Measurements from ENCODE around the gene PRR14.

DNA sequence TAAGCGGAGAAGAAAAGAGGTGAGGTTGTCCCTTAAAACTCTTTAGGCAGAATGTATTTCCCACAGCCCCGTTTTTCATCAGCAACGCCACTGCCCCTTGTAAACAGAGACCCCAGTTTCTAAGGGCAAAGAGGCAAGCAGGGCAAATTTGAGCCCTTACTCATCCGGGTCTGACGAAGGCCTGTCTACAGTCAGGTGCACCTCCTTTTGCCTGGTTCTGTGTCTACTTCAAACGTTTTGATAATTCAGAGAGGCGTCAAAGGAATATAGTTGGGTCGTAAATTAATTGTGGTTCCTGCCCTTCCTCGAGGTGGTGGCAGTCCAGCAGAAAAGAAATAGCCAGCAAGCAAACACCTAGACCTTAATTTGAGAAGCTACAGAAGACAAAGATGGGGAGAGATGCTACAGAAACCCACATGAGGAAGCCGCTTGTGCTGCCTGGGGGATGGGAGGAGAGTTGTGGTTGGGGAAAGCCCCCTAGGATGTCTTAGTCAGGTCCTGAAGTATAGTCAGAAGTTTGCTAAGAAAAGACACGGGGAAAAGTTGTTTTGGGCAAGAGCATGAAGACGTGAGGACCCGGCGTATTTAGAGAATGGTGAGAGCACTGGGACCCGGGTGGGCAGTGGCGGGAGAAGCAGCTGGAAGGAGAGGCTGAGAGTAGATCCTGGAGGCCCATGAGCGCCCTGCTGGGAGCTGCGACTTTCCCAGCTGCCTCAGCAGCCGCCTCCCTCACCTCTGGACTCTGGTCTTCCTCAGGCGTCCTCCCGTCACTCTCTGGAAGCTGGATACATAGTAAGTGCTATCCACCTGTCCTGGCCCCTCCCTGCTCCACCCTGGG, 9.9 kb downstream of the PRR14 start:
- TF ChIP-seq, protein P1, sequence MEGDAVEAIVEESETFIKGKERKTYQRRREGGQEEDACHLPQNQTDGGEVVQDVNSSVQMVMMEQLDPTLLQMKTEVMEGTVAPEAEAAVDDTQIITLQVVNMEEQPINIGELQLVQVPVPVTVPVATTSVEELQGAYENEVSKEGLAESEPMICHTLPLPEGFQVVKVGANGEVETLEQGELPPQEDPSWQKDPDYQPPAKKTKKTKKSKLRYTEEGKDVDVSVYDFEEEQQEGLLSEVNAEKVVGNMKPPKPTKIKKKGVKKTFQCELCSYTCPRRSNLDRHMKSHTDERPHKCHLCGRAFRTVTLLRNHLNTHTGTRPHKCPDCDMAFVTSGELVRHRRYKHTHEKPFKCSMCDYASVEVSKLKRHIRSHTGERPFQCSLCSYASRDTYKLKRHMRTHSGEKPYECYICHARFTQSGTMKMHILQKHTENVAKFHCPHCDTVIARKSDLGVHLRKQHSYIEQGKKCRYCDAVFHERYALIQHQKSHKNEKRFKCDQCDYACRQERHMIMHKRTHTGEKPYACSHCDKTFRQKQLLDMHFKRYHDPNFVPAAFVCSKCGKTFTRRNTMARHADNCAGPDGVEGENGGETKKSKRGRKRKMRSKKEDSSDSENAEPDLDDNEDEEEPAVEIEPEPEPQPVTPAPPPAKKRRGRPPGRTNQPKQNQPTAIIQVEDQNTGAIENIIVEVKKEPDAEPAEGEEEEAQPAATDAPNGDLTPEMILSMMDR (IDR thresholded peaks at IDR 0.05), result no peak
- TF ChIP-seq POLR2A (IDR thresholded peaks at IDR 0.05) (no peak), POLR2AphosphoS5 (IDR thresholded peaks at IDR 0.05) (no peak), EP300 (IDR thresholded peaks at IDR 0.05) (no peak)

All from gastroesophageal sphincter (tissue), 3 donors.